Mammary epithelial cell (primary cell): ENCODE results near the gene BANP.

ENCODE experiments used
- CTCF ChIP-seq, 2 donors: IDR thresholded peaks in 1 of 2; conservative IDR thresholded peaks in 1 of 2; 2 replicates each; pipeline ENCODE4 v1.5.1; 2011 to 2012; ENCODE audit warnings: inconsistent platforms in 2 of 2, low read length in 2 of 2, mild to moderate bottlenecking in 2 of 2, control low read depth in 1 of 2, low read depth in 1 of 2; ENCODE audit not compliant: insufficient read depth in 1 of 2; ENCODE audit errors: extremely low read depth in 1 of 2
- EZH2 ChIP-seq: IDR thresholded peaks from 2 replicates; pipeline ENCODE4 v1.6.1; 2012; ENCODE audit warnings: low read length, inconsistent platforms, borderline replicate concordance

- TF ChIP-seq CTCF (conservative IDR thresholded peaks at IDR 0.05 in 1 of 2, IDR thresholded peaks at IDR 0.05 in 1 of 2; ENCODE audit: extremely low read depth in 1 of 2, insufficient read depth in 1 of 2, low read depth in 1 of 2, low read length in 2 of 2) (no peak), EZH2 (no peak)
Measured at GRCh38 chr16:88056212-88056611, 105.0 kb downstream of the BANP start.
